HG02623 (cell line): ENCODE measurements around the gene FAM83D.
"Not testable (repeated sequence)": the region's sequence is repeated elsewhere in the genome, so short reads cannot be mapped to it uniquely, and the experiment has no call there.

Experiments
- ATAC-seq: cut with Tn5 transposase; IDR thresholded peaks from one replicate; pipeline ENCODE4 v1.9.1; 2021; ENCODE audit warnings: moderate library complexity; ENCODE audit not compliant: unreplicated experiment

The FAM83D gene

DNA sequence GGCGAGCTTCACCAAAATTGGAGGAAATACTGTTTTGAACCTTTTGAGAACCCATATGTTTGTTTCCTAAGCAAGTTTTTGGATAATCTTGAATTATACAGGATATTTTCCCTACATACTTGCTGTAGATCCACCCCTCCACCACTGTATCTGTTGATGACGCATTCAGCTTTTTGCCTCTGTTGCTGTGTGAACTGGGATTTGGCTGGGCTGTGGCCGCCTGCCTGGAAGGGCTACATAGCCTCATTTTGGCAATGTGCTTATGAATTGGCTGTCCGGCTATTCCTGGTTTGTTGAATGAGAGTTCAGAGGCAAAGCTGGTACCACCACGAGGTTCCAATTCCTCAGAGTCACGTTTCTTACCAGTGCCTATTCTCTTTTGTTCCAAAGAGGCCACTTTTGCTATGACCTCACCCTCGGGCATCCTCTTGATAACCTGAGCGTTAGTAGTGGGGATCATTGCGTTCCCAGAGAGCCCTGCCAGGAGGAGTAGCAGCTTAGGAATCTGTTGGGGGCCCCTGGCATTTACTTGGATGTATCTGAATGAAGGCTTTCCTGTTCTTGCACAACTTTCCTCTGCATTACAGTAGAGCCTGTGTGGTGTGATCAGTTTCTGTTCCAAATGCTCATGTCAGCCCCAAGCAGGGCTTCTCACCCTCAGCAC, 6.4 kb downstream of the FAM83D start:
- no peak for ATAC-seq

DNA sequence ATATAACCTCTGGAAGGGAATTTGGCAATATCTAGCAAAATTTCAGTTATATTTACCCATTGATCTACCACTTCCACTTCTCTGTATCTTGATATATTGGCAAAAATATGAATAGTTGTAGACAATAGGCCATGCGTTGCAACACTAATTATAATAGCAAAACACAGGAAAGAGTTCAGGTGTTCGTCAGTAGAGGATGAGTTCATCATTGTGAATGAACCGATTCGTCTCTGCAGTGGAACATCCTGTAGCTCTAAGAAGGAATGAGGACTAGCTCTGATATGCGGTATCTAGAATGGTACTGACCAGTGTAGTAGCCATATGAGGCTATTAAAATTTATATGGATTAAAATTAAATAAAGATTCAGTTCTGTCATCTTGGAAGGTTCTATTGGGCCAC, 8.3 kb downstream of the FAM83D start:
- no peak for ATAC-seq

DNA sequence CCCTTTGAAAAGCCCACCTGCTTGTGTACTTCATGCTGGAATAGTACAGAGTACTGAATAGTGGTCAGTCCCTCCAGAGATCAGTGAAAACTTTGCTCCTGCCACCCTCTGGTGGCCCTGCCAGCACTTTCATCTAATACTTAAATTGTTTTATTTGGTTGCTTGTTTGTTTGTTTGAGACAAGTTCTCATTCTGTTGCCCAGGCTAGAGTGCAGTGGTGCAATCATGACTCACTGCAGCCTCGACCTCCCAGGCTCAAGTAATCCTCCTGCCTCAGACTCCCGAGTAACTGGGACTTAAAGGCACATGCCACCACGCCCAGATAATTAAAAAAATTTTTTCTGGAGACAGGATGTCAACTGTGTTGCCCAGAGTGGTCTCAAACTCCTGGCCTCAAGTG, 9.1 kb downstream of the FAM83D start:
- ATAC-seq: no peak

DNA sequence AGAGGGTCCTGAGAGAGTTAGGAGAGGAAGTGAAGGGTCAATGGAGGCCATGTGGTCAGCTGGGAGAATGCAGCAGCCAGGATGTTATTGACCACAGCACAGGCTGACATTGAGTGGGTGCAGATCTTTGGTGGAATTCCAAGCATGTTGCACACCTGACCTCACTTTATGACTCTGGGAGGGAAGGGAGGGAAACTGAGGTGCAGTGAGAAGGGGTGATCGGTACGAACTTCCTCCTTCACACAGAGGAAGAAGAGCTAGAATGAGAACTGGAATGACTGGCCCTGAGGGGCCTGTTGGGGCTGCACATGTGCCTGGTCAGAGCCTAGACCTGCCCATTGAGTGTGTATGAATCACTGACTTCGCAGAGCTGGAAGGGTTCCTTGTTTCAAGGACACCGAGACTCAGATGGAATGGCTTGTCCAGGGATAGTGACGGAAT, 9.8 kb downstream of the FAM83D start:
- ATAC-seq: no peak

DNA sequence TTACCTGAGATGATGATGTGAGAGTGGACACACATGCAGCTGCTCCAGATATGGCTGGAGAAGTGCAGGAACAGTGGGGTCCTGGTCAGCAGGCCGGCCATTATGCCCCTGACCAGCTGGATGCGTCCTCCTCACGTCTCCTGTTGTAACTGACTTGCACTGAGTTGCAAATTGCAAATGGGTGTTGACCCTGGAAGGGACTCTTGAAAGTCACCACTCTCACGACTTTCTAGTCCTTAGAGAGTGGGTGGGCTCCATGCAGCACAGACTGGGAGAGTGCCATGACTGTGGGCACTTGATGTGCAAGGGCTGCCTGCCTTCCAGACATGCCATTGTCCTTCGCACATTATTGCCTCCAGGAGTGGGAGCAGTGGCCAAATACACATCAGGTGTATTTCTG, 10.8 kb downstream of the FAM83D start:
- no peak for ATAC-seq

DNA sequence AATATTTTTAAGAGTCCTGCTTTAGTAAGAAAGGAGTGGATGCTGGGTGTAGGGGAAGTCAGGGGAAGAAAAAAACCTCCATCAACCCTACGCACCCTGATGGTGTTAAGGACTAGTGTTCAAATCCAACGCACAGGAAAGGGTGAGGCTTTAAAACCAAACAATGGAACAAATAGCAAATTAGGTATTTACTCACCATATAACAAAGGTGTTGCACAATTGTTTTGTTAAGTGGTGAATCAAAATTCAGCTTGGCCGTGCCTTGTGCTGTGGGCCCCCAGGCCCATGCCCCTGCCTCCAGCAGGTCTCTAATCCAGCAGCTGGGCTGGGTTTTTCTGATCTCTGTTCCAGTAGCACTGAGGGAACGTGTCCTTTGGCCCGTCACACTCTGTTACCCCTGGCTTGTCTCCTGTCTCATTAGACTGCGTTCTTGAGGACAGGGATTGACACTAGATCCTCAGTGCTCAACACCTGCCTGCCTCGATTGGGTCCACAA, 11.8 kb downstream of the FAM83D start:
- no peak for ATAC-seq

DNA sequence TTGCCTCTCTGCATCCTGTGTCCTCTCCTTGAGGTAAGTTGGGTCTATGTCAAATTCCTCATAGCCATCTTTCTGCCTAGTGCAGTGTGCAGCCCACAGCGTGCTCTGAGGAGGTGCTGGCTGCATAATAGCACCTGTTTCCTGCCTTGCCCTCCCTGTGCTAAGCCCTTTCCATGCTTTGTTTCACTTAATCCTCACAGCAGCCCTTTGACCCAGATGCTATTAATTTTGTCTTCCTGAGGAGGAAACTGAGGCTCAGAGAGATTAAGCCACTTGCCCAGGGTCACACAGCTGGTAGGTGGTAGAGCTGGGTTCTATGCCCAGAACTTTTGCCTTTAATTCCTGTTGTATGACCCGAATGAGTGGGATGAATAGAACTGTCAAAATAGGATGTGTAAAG, 13.5 kb downstream of the FAM83D start:
- no peak for ATAC-seq

DNA sequence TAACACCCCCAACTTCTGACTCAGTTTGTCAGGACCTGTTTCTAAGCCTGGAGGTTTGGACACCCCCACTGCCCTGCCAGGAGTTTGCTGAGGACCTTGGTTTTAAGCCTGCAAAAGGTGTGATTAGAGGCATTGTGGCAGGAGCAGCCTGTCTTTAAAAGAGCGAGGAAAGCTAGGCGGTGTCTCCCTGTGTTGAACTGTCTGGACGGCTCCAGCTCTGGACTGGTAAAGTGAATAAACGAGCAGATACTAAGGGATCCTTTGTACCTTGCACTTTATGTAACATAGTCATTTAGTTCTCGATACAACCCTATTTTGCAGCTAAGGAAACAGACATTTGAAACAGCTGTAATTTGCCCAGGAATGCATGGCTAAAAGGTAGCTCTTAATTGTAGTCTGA, 14.4 kb downstream of the FAM83D start:
- ATAC-seq: no peak

DNA sequence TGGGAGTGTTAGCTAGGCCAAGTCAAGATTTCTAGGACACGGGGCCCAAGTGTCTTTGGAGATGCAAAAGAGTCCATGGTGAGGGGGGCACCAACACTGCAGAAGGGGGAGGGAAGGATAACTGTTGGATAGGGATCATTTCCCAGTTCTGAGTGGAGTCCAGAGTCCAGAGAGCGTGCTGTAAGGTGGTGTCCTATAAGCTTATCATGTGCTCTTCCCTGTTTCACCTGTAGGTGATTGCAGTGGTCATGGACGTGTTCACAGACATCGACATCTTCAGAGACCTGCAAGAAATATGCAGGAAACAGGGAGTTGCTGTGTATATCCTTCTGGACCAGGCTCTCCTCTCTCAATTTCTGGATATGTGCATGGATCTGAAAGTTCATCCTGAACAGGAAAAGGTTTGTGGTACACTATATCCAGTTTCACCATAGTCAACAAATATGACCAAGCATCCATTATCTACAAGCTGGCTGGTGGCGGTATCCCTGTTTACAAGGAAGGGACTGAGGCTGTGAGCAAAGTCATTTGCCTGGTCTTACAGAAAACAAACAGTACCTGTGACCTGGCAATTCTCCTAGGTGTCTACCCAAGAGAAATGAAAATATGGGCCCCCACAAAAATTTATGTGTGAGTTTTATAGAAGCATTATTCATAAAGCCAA, 15.6 kb downstream of the FAM83D start:
- ATAC-seq: no peak

DNA sequence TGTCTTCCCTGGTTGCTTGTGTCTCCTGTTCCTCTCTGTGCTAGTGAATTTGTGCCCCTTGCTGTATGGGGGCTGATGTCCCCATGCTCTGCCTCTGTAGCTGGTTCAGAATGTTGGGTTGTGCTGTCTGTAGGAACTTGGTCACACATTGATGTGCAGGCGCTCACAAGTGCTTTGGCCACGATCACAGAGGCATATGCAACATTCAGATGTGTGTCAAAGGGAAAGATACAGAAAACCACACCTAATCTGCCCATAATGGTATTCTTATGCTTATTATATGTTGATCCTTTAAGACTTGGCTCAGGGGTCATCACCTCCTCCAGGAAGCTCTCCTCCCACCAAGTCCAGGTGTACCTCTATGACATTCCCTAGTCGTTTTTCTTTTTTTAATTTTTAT, 18.8 kb downstream of the FAM83D start:
- no peak for ATAC-seq

DNA sequence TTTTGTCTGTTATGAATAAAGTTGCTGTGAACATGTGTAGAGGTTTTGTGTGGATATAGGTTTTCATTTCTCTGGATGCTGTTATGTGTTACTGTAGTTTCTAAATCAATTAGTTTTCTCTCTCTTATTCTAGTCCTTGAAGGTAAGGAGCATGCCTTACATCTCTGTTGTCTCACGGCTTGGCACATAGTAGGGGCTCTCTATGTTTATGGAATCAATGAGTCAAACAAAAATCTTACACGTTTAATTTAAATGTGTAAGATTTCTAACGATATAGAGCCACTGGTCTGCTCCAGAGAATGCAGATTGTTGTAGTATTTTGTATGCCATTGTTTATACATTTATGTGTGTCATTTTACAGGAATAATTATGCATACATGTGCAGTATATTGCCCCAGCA, 20.6 kb downstream of the FAM83D start:
- no peak for ATAC-seq

DNA sequence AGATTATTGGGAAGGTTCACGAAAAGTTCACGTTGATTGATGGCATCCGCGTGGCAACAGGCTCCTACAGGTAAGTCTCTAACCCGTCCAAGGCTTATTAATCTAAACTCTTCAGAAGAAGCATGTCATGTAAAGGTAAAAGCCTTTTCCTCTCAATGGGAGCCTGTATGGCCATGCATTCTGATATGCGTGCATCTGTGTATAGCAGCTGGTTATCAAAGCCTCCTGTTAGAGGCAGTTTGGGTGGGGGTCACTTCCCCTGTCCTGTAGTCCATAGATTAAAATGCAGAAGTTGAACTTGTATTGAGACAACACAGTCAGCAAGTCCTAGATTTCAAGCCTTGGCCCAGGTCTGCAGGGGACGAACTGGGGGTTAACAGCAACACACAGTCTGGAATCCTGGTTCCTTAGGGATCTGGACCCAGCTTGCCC, 21.7 kb downstream of the FAM83D start:
- ATAC-seq: no peak

DNA sequence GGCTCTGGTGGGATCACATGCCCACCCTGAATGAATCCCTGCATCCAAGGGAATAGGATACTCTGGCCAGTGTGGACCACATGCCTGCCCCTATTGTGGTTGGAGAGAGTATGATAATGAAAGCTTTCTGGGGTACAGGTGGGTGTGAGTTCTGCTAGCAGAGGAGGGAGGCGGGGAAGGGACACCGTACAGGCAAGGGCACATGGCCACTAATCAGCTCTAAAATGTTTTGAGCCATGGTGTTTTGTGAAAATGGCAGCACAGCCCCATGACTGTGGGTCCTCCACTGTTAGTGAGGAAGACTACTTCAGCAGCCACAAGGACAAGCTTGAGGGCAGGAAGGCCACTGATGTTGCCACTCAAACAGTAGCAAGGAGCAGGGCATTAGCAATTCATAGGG, 24.0 kb downstream of the FAM83D start:
- ATAC-seq: no peak

DNA sequence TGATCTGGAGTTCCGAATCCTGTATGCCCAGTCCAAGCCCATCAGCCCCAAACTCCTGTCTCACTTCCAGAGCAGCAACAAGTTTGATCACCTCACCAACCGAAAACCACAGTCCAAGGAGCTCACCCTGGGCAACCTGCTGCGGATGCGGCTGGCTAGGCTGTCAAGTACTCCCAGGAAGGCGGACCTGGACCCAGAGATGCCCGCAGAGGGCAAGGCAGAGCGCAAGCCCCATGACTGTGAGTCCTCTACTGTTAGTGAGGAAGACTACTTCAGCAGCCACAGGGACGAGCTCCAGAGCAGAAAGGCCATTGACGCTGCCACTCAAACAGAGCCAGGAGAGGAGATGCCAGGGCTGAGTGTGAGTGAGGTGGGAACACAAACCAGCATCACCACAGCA, 25.4 kb downstream of the FAM83D start:
- no peak for ATAC-seq

DNA sequence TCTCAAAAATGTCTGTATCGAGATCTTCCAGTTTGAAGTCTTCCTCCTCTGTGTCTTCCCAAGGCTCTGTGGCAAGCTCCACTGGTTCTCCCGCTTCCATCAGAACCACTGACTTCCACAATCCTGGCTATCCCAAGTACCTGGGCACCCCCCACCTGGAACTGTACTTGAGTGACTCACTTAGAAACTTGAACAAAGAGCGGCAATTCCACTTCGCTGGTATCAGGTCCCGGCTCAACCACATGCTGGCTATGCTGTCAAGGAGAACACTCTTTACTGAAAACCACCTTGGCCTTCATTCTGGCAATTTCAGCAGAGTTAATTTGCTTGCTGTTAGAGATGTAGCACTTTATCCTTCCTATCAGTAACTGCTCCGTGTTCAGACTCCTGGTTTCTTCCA, 25.9 kb downstream of the FAM83D start:
- no peak for ATAC-seq

DNA sequence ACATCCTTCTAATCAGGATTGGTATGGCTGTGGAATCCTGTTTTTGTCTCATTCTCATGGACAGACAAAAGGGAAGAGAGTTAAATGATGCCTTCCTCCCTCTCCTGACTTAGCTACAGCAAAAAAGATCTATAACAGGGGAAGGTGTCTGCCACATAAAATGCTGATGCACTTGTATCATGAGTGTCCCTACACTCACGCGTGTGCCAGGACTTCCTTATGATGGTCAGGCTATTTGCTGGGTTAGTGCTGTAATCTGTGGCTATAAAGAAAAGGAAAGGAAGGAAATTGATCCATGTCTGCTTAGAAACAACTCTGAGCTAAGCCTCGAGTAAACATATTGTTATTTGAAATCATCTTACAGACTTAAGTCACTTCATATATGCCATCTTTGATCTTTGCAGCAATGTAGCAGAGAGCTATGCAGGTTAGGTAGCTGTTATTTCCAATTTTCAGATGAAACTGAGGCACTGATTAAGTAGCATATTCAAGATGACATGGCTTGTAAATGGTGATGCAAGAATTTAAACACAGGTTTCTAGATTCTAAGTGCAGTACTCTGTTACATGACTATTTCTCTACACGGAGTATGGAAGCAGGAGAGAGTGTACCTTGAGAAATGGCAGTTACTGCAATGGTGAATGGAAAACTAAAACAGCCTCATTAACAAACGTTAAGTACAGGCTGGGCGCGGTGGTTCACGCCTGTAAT, 27.6 kb downstream of the FAM83D start:
- no peak for ATAC-seq

DNA sequence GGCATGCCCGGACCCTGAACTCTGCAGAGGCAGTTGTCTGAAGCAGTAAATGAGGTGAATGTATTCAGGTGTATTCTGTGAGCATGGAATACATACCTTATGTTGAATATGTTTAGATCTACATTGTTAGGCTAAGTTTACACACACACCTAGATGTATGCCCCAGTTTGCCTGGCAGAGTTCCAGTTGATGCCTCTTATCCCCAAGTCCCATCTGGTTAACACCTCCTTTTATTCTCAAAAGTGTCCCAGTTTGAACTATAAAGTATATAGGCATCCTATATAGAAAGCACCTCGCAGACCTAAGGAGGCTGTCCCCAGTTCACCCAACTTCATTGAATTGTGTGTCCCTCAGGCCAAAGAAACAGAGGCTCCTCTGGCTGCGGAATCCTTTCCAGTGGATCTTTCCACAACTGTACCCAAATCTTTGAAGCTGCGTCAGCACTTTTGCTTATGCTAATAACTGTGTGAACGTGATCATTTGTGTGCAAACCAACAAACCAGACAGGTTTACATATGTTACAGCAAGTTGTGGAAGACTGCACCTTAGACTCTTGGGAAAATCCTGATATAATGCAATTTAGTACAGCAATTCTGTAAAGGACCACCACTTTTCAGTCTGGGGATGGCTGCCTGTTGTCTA, 31.1 kb downstream of the FAM83D start:
- no peak for ATAC-seq

DNA sequence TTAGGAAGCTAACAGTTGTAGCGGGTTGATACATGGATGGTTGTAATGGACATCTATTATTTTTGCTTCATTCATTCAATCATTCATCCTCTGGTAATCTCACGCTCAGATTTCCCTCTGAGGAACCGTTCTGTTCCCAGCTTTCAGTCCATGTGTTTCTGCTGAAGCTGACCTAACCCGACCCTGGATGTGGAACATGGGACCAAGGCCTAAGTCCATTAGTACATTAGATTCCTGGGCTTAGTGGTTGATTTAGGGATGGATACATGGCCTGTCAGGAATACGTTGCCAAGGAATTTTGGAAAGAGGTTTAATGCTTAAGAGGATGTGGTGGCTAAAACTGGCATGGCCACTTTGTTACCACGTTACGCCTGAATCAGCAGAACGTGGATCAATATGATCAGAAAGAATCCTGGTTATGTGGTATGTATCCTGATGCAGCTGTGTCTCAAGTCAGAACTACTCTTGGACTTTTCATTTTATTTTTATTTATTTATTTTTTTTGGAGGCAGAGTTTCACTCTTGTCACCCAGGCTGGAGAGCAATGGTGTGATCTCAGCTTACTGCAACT, 31.8 kb downstream of the FAM83D start:
- ATAC-seq: no peak

DNA sequence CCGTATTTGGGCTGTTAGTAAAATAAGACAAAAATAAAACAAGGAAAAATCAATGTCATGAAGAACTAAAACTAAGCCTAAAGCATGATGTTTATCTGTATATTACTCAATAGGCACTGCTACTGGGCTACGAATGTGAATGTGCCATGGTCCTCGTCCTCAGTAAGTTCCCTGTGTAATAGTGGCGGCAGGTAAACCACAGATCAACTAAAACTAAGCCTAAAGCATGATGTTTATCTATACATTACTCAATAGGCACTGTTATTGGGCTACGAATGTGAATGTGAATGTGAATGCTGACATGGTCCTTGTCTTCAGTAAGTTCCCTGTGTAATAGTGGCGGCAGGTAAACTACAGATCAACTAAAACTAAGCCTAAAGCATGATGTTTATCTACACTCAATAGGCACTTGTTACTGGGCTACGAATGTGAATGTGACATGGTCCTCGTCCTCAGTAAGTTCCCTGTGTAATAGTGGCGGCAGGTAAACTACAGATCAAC, 34.0 kb downstream of the FAM83D start:
- not testable (repeated sequence) for ATAC-seq

DNA sequence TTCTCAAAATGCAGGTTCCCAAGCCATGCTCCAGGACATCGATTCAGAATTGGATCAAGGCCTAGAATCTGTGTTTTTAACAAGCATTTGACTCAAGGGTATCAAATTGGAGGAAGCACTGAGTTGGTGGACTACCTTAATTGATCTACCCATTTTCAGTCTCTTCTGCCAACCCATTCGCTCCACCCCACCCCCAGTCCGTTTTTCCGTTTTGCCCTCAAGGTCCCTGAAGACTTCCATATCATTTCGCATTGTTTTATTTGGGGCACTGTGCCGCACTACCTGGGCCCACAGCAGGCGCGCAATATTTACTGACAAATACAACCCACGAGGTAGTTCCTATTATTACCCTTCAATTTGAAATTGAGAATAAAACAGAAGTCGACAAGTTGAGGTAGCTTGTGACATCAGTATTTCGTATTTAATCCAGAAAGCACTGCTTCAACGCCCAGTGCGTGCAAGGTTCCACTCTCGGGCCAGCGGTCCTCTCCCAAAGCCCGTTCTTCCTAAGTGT, 35.4 kb downstream of the FAM83D start:
- no peak for ATAC-seq
